Osteoblast (primary cell): ENCODE data around the gene SNURF. TPM values are rescaled to one million over a fixed set of nuclear protein-coding genes. Genes with fewer than 3 reads are reported as not detected.

Source experiments
- DNase-seq: peaks from one replicate; pipeline ENCODE4 v3.0.0; 2011; ENCODE audit warnings: low spot score, mixed read lengths; ENCODE audit not compliant: insufficient read length; ENCODE audit errors: missing footprints
- H2AFZ ChIP-seq: 2 replicates; pipeline ENCODE4 v1.6.0; 2011; ENCODE audit warnings: mild to moderate bottlenecking, low read length
- H3K27ac ChIP-seq: 2 replicates; pipeline ENCODE4 v1.5.1; 2011; ENCODE audit warnings: mild to moderate bottlenecking, low read depth, low read length, moderate library complexity
- H3K27me3 ChIP-seq: 2 replicates; pipeline ENCODE4 v1.6.0; 2012; ENCODE audit warnings: mild to moderate bottlenecking, control low read depth, inconsistent platforms, low read length, moderate library complexity; ENCODE audit not compliant: insufficient read depth
- H3K36me3 ChIP-seq: 2 replicates; pipeline ENCODE4 v1.5.1; 2011; ENCODE audit warnings: mild to moderate bottlenecking, low read length, control low read depth, moderate library complexity; ENCODE audit not compliant: insufficient read depth
- H3K4me1 ChIP-seq: 2 replicates; pipeline ENCODE4 v1.5.1; 2011; ENCODE audit warnings: mild to moderate bottlenecking, low read length, control low read depth, moderate library complexity; ENCODE audit not compliant: insufficient read depth
- H3K4me2 ChIP-seq: 2 replicates; pipeline ENCODE4 v1.6.0; 2011; ENCODE audit warnings: mild to moderate bottlenecking, low read length; ENCODE audit not compliant: insufficient read depth
- H3K4me3 ChIP-seq: fragments of 200-600 bp; sonication (generic); 3 replicates; pipeline ENCODE4 v1.5.1; 2012; ENCODE audit warnings: mild to moderate bottlenecking, low read length, inconsistent platforms; ENCODE audit not compliant: insufficient read depth
- H3K79me2 ChIP-seq: 2 replicates; pipeline ENCODE4 v1.6.0; 2012; ENCODE audit warnings: mild to moderate bottlenecking, low read length, control low read depth, inconsistent platforms; ENCODE audit not compliant: insufficient read depth
- H3K9me3 ChIP-seq: 2 replicates; pipeline ENCODE4 v1.5.1; 2011; ENCODE audit warnings: low read depth, low read length, control low read depth
- H4K20me1 ChIP-seq: 2 replicates; pipeline ENCODE4 v1.6.0; 2012; ENCODE audit warnings: mild to moderate bottlenecking, low read length, control low read depth; ENCODE audit not compliant: insufficient read depth
- CTCF ChIP-seq: IDR thresholded peaks from 2 replicates; pipeline ENCODE4 v1.5.1; 2011; ENCODE audit warnings: mild to moderate bottlenecking, low read depth, low read length, moderate library complexity; ENCODE audit errors: extremely low read depth
- total RNA-seq: library from RNA; depleted of rRNA; stranded (reverse); fragments of >200 nt; gene quantifications from 2 replicates; pipeline ENCODE4 v1.2.3, GENCODE V29; 2012

Gene SNURF
- total RNA-seq, 1 donor = 17.0 TPM

- Histone ChIP-seq H3K4me3 (no peak overlapping the region), H2AFZ (no peak overlapping the region), H3K4me2 (no peak overlapping the region), H3K27me3 (no peaks in the 10 kb centered on the region), H4K20me1 (no peaks in the 10 kb centered on the region), H3K4me1 (no peaks in the 10 kb centered on the region), H3K9me3 (no peaks in the 10 kb centered on the region), H3K27ac (no peak overlapping the region), H3K36me3 (no peaks in the 10 kb centered on the region), H3K79me2 (no peaks in the 10 kb centered on the region)
- no peak for TF ChIP-seq CTCF
- no peak for DNase-seq
These were observed 14.6 kb upstream of the SNURF start for GRCh38 chr15:24940236-24940635.

GRCh38 chr15:24943361-24943760, 11.4 kb upstream of the SNURF start:
- H3K79me2 ChIP-seq = no peaks in the 10 kb centered on the region
- H3K27me3 ChIP-seq = no peaks in the 10 kb centered on the region
- no peaks in the 10 kb centered on the region for H3K4me1 ChIP-seq
- no peak for DNase-seq
- no peak overlapping the region for H3K4me2 ChIP-seq
- no peak for TF ChIP-seq CTCF
- no peak overlapping the region for H3K27ac ChIP-seq
- H2AFZ ChIP-seq = no peak overlapping the region
- H4K20me1 ChIP-seq = no peaks in the 10 kb centered on the region
- H3K9me3 ChIP-seq = no peaks in the 10 kb centered on the region
- H3K4me3 ChIP-seq = no peak overlapping the region
- no peaks in the 10 kb centered on the region for H3K36me3 ChIP-seq

- Histone ChIP-seq H3K4me2 (no peak overlapping the region), H4K20me1 (no peaks in the 10 kb centered on the region), H3K27ac (no peak overlapping the region), H3K9me3 (no peaks in the 10 kb centered on the region), H3K27me3 (no peaks in the 10 kb centered on the region), H3K4me3 (no peak overlapping the region), H3K79me2 (no peaks in the 10 kb centered on the region), H3K36me3 (no peaks in the 10 kb centered on the region), H2AFZ (no peak overlapping the region), H3K4me1 (no peaks in the 10 kb centered on the region)
- no peak for TF ChIP-seq CTCF
- DNase-seq = no peak
These were observed 9.8 kb upstream of the SNURF start for GRCh38 chr15:24944954-24945353.

- H3K4me2 ChIP-seq = no peak overlapping the region
- no peaks in the 10 kb centered on the region for H3K9me3 ChIP-seq
- no peaks in the 10 kb centered on the region for H3K36me3 ChIP-seq
- DNase-seq = no peak
- no peaks in the 10 kb centered on the region for H3K4me1 ChIP-seq
- no peaks in the 10 kb centered on the region for H3K27me3 ChIP-seq
- no peak overlapping the region for H3K27ac ChIP-seq
- TF ChIP-seq CTCF = no peak
- H3K79me2 ChIP-seq = no peaks in the 10 kb centered on the region
- no peaks in the 10 kb centered on the region for H4K20me1 ChIP-seq
- H3K4me3 ChIP-seq = no peak overlapping the region
- H2AFZ ChIP-seq = no peak overlapping the region
These were observed 9.1 kb upstream of the SNURF start for GRCh38 chr15:24945711-24946110.
